OCI-LY1 (cell line): ENCODE measurements around the gene C1orf116.

Experiments
- CTCF ChIP-seq: fragments of 200-600 bp; sonication (generic), shearing (Covaris generic); IDR thresholded peaks from 2 replicates; pipeline ENCODE4 v1.5.1; 2017; ENCODE audit warnings: mild to moderate bottlenecking, antibody characterized with exemption, low read length, moderate library complexity, mixed read lengths
- EZH2 ChIP-seq: fragments of 200-600 bp; sonication (generic), shearing (Covaris generic); IDR thresholded peaks from 2 replicates; pipeline ENCODE4 v1.8.0; 2017; ENCODE audit warnings: borderline replicate concordance, mixed run types, mild to moderate bottlenecking, antibody characterized with exemption, low read length, moderate library complexity, mixed read lengths

DNA sequence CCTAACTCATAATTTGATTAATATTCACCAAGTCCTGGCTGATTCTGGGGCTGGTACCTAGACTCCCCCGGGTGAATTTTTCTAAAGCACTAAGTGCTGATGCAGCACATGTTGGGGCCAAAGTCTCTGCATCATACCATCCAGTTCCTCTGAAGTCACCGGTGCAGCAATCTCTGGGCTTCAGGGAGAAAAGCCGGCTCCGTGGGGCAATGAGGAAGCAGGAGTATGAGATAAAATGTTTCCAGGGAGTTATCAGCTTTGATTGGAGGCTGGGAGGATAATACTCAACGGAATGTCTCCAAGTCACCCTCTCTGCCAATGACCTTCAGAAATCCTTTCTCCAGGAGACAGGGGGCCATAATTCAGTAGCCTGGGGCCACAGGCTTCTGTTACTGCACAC, 63.5 kb downstream of the C1orf116 start:
- TF ChIP-seq CTCF, result no peak
- TF ChIP-seq EZH2, result no peak
